Measurements from ENCODE around the gene FBXO21.

GRCh38 chr12:117162167-117162539 is 28.1 kb downstream of the FBXO21 start:
- TF ChIP-seq CTCF (IDR thresholded peaks at IDR 0.05) (no peak), EP300 (IDR thresholded peaks at IDR 0.05) (no peak)
